SHP77 treated with DMSO at 0.1 percent for 48 hours (cell line): ENCODE results near the gene SLC35B2.

Experiments
- DNase-seq: peaks from one replicate; lab custom pipeline; 2025; lab: John Stamatoyannopoulos, UW

The SLC35B2 gene

GRCh38 chr6:44268095-44268628 is 10.8 kb upstream of the SLC35B2 start:
- peak; percentile 27 for DNase-seq

GRCh38 chr6:44267252-44267651 is 9.9 kb upstream of the SLC35B2 start:
- DNase-seq, result no peak

DNA sequence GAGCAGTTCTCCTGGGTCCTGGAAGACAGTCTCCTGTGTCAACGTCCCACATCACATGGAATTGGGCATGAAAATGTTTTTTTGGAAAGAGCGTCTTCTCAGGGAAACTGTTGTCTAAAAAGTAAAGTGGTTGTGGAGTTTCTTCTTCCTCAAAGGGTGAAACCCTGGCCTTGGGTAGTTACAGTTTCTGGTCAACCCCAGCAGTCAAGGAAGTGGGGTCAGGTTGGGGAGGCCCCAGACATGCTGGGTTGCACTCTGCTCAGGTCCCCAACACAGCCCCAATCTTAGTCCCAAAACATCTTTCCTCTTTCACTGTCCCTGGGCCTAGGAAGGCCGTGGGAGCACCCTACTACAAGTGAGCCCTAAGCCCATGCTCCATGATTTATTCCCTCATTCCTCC is 9.0 kb upstream of the SLC35B2 start:
- DNase-seq, result no peak

GRCh38 chr6:44265722-44266233 is 8.4 kb upstream of the SLC35B2 start:
- no peak for DNase-seq

GRCh38 chr6:44265007-44265721 is 7.8 kb upstream of the SLC35B2 start, which contains the start of gene NFKBIE:
NFKBIE (minus strand) TSS chr6:44265551; CDS start chr6:44265346, 205 bp downstream.
- DNase-seq, result peak; percentile 32

GRCh38 chr6:44264154-44265006 is 7.1 kb upstream of the SLC35B2 start:
- no peak for DNase-seq

- no peak for DNase-seq
Observed at GRCh38 chr6:44263354-44264100, 6.2 kb upstream of the SLC35B2 start.

- DNase-seq, result no peak
Observed at GRCh38 chr6:44262467-44263353, 5.4 kb upstream of the SLC35B2 start.

DNA sequence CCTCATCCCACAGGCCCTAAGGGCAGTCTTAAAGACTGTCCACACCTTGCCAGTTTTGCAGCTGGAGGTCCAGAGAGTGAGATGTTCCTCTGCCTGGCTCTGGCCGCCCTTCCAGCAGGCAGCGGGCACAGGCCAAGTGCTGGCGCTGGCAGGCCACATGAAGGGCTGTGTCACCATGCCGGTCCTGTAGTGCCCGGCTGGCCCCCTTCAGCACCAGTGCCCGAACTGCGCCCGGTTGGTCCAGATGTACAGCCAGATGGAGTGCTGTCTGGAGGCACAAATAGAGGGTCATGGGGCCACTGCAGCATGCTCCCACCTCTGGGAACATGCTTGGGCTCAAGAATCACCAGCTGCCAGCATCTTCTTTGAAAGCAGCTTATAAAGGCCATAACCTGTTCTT is 4.3 kb upstream of the SLC35B2 start:
- DNase-seq, result no peak

- DNase-seq, result no peak
Observed at GRCh38 chr6:44260451-44261297, 3.3 kb upstream of the SLC35B2 start.

DNA sequence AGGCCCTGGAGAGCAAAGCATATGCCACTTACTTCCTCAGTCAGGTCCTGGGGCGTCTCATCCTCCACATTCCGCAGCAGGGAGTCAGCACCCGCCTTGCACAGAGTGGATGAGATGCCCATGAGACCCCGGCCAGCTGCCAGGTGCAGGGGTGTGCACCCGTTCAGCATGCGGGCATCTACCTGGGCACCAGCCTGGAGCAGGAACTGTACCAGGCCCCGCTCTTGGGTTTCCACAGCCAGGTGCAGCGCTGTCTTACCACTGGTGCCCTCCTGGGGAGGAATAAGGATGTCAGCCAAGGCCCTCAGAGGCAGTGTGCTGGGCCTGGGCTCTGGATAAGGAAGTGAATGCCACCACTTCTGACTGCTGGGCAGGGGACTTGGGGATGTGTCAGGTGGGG is 2.7 kb upstream of the SLC35B2 start:
- no peak for DNase-seq

DNA sequence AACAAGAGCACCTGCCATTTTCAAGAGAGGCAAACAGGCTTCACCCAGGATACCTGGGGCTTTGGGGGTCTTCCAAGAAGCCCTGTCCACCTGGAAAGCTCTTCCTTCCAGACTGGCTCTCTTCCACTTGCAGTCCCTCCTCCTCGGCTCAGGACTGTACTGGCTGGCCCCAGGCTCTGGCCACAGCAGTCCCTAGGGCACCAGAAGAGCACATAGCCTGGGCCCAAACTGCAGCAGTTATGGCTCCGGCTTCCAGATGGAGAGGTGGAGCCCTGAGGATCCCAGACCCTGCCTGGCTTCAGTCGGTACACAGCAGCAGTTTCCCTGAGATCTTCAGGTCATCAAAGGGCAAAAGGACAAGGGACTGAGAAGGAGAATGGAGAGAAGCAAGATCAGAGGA is 1.6 kb upstream of the SLC35B2 start:
- no peak for DNase-seq

DNA sequence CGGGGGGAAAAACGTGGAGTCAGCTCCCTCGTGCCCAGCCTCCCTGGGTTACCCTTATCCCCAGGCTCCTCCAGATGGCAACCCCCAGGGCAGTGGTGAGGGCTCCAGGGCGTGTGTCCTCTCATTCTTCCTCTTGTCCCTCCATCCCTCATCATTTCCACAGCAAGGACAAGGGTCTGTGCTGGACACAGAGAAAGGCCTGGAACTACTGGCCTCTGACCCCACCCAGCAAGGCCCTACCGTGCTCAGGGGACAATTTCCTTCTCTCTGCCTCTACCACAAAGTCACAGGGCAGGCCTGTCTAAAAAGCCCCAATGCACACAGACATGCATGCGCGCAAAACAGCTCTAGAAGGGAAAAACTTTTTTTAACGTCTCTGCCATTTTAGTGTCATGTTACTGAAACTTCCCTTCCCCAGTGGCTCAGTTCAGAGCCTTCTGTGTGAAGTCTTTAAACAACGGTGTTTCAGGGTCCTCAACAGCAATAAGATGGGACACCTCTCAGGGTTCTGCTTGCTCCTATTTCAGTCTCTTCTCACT is 1.1 kb upstream of the SLC35B2 start:
- DNase-seq, result no peak

- no peak for DNase-seq
Observed at GRCh38 chr6:44257753-44258324, 511 bp upstream of the SLC35B2 start.

DNA sequence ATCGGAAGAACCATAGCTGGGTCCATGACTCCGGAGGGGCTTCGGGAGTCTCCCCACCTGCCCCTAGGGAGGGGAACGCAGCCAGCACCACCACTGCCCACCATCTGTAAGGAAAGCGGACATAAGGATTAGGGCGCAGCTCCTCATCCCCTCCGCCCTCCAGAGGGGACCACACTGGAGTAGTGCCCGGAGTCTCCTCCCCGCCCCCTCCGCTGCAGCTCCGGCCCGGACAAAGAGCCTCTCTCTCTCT is 628 bp downstream of the SLC35B2 start:
- no peak for DNase-seq

- DNase-seq, result no peak
Observed at GRCh38 chr6:44255871-44256774, 1.2 kb downstream of the SLC35B2 start.

DNA sequence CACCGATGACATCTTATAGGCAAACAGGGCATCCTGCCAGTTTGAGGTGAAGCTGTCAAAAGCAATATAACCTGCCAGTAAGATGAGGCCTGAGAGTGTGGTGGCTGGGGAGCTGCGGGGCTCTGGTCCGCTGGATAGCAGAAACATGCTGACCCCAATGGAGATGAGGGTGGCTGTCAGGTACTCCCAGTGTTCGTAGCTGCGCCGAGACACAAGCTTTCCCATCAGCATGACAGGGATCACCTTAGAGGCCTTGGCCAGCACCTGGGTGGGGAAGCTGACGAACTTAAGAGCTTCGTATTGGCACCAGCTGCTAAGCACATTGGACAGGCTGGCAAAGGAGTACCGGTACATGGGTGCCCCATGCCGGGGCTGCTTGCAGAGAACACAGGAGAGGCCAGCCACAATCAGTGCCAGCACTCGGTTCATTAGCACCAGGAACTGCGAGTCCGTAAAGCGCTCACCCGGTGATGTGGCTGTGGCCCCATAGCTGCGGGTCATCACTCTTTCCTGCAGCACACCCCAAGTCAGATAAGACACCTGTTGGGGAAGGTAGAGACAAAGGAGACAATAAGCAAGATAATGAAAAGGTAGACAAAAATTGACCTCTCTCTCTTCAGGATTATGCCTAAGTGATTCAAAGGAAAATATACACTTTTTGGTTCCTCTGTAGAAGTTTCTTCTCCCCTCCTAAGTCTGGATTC is 2.1 kb downstream of the SLC35B2 start:
- DNase-seq, result no peak
